HepG2 (cell line): ENCODE data around the gene MIF. TPM values are rescaled to one million over a fixed set of nuclear protein-coding genes. Genes with fewer than 3 reads are reported as not detected.
A peak's percentile ranks its signal among the peaks of the same experiment; 100 is the strongest.

Experiments
- RAD21 ChIP-seq: fragments of 450-650 bp; formaldehyde crosslinking; IDR thresholded peaks from 2 replicates; pipeline ENCODE4 v1.5.0; 2020; ENCODE audit warnings: mild to moderate bottlenecking
- SALL1 ChIP-seq: sonication (generic); formaldehyde crosslinking; IDR thresholded peaks from 2 replicates; pipeline ENCODE4 v1.8.0; 2022; ENCODE audit warnings: mild to moderate bottlenecking, missing genetic modification reagents
- TCF12 ChIP-seq, 2 experiments: fragments of 450-650 bp in 1 of 2; sonication (generic) in 1 of 2; formaldehyde crosslinking in 1 of 2; IDR thresholded peaks; 2 replicates each; pipeline versions ENCODE4 v1.6.1 to v1.8.0; 2017 to 2022; ENCODE audit warnings: antibody characterized with exemption in 1 of 2, mild to moderate bottlenecking in 1 of 2, missing genetic modification reagents in 1 of 2, moderate library complexity in 1 of 2
- U2AF1 ChIP-seq: fragments of 200-400 bp; formaldehyde crosslinking; optimal IDR thresholded peaks from 2 replicates; pipeline ENCODE3; 2017; ENCODE audit warnings: mild to moderate bottlenecking, low read depth, low read length
- ZFY ChIP-seq: sonication (generic); formaldehyde crosslinking; IDR thresholded peaks from 2 replicates; pipeline ENCODE4 v1.4.0; 2020; ENCODE audit warnings: missing genetic modification reagents
- ZNF407 ChIP-seq: sonication (generic); formaldehyde crosslinking; IDR thresholded peaks from one replicate; pipeline ENCODE4 v1.5.1; 2020; ENCODE audit warnings: mild to moderate bottlenecking, missing genetic modification reagents; ENCODE audit errors: not compliant biosample characterization
- ZNF562 ChIP-seq: sonication (generic); formaldehyde crosslinking; IDR thresholded peaks from 2 replicates; pipeline ENCODE4 v1.8.0; 2022; ENCODE audit warnings: missing genetic modification reagents, borderline replicate concordance
- ZNF674 ChIP-seq: sonication (generic); formaldehyde crosslinking; IDR thresholded peaks from 2 replicates; pipeline ENCODE4 v1.5.0; 2020; ENCODE audit warnings: low read depth, mild to moderate bottlenecking, missing genetic modification reagents
- ZNF7 ChIP-seq: IDR thresholded peaks from 2 replicates; pipeline ENCODE4 v1.6.1; 2016; ENCODE audit warnings: missing biosample characterization, missing genetic modification reagents
- ZNF740 ChIP-seq: sonication (generic); formaldehyde crosslinking; IDR thresholded peaks from 2 replicates; pipeline ENCODE4 v1.4.0; 2020; ENCODE audit warnings: missing genetic modification reagents
- ZSCAN31 ChIP-seq: sonication (generic); formaldehyde crosslinking; IDR thresholded peaks from 2 replicates; pipeline ENCODE4 v1.5.0; 2020; ENCODE audit warnings: low read depth, mild to moderate bottlenecking, missing genetic modification reagents
- polyA plus RNA-seq, 8 experiments: library from polyadenylated mRNA; depleted of rRNA in 3 of 8; stranded (reverse) in 7 of 8; unstranded in 1 of 8; fragments of >200 nt; fragmentation: Illumina TruSeq in 4 of 8; extraction: Trizol in 4 of 8; gene quantifications; 2 replicates each; pipeline versions ENCODE4 v1.2.1 to v1.2.3, GENCODE V29; 2011 to 2016; ENCODE audit warnings: low read depth in 4 of 8, missing spikeins in 1 of 8, mixed read lengths in 1 of 8; ENCODE audit not compliant: insufficient read depth in 1 of 8
- total RNA-seq, 5 experiments: library from RNA; depleted of rRNA; stranded (reverse); fragments of >200 nt; fragmentation: Illumina TruSeq; extraction: Trizol; gene quantifications; 2 replicates each; pipeline ENCODE4 v1.2.3, GENCODE V29; 2016; ENCODE audit warnings: low read depth in 1 of 5
- TF ChIP-seq, protein P1 (sequence below): sonication (generic); formaldehyde crosslinking; IDR thresholded peaks from 2 replicates; pipeline ENCODE4 v1.4.0; 2020; ENCODE audit warnings: missing genetic modification reagents, low read depth, mild to moderate bottlenecking, borderline replicate concordance
- TF ChIP-seq, protein P2 (sequence below): sonication (generic); formaldehyde crosslinking; conservative IDR thresholded peaks from 2 replicates; pipeline ENCODE4 v1.8.0; 2022; ENCODE audit warnings: low read depth, missing genetic modification reagents
- TF ChIP-seq, protein P3 (sequence below): sonication (generic); formaldehyde crosslinking; IDR thresholded peaks from 2 replicates; pipeline ENCODE4 v1.4.0; 2020; ENCODE audit warnings: mild to moderate bottlenecking, missing genetic modification reagents, borderline replicate concordance

MIF gene
- total and polyA plus RNA-seq, 2 of the 13 experiments (the other 11 are each of a cell fraction or from before 2014, with no cell fraction given), result 634 to 675 TPM

DNA sequence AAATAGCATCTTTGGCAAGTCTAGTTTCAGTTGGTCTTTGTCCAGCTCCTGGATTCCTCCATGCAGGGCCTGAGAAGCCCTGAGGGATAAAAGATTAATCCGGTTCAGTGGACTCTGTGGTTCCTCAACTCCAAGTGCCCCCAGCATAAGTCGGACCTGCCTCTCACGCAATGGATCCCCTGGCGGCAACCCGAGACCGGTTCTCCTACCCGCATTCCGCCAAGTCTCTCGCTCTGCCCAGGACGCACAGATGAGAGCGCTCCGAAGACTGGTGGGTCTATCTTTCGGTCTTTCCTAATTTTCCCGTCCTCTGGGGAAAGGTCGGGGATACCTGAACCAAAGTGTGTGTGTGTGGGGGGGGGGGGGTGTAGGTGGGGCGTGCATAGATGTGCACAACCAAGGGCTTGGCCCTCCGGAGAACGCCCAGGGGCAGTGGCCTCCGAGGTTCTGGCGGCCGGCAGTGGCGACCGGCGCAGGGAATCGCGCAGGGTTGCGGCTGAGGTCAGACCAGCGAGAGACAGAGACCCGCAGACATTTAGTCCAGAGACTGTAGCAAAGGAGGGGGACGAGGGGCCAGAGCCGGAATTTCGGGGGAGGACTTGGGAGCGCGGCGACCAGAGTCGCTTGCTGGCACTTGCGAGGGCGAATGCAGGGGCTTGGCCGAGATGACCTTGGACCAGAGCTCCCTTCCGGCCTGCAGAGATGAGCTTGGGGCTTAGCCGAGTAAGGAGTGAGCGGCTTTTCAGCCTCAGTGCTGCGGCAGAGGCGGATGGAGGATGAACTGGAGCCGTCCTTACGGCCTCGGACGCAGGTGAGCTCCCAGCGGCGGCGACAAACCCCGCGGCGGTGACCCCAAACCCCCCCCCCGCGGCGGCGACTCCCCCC, 37.2 kb upstream of the MIF start (continued):
- TF ChIP-seq ZNF407 (CRISPR knock-in tag) (peak; percentile 8), ZNF740 (peak; percentile 82), ZFY (CRISPR knock-in tag) (peak; percentile 63), SALL1 (CRISPR knock-in tag) (peak; percentile 6; the same call in 1 of the 2 replicates), ZNF562 (no peak), ZNF674 (CRISPR knock-in tag) (no peak), ZSCAN31 (CRISPR knock-in tag) (0 out of 2 replicates have a peak, but pooled peaks have one; percentile 19), TCF12 (IDR thresholded peaks at IDR 0.05) (no peak), TCF12 (CRISPR knock-in tag; IDR thresholded peaks at IDR 0.05) (no peak), U2AF1 (no peak), RAD21 (CRISPR knock-in tag) (peak; percentile 14; the same call in 1 of the 2 replicates), ZNF7 (CRISPR knock-in tag) (0 out of 2 replicates have a peak, but pooled peaks have one; percentile 16)
- TF ChIP-seq, protein P1, sequence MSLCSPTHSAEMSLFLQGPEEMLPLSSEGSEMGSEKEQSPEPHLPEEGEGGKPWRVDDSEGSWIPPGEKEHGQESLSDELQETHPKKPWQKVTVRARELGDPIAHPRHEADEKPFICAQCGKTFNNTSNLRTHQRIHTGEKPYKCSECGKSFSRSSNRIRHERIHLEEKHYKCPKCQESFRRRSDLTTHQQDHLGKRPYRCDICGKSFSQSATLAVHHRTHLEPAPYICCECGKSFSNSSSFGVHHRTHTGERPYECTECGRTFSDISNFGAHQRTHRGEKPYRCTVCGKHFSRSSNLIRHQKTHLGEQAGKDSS (CRISPR knock-in tag), result peak; percentile 37; the same call in 1 of the 2 replicates
- TF ChIP-seq, protein P2, sequence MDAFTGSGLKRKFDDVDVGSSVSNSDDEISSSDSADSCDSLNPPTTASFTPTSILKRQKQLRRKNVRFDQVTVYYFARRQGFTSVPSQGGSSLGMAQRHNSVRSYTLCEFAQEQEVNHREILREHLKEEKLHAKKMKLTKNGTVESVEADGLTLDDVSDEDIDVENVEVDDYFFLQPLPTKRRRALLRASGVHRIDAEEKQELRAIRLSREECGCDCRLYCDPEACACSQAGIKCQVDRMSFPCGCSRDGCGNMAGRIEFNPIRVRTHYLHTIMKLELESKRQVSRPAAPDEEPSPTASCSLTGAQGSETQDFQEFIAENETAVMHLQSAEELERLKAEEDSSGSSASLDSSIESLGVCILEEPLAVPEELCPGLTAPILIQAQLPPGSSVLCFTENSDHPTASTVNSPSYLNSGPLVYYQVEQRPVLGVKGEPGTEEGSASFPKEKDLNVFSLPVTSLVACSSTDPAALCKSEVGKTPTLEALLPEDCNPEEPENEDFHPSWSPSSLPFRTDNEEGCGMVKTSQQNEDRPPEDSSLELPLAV (CRISPR knock-in tag), result no peak
- TF ChIP-seq, protein P3, sequence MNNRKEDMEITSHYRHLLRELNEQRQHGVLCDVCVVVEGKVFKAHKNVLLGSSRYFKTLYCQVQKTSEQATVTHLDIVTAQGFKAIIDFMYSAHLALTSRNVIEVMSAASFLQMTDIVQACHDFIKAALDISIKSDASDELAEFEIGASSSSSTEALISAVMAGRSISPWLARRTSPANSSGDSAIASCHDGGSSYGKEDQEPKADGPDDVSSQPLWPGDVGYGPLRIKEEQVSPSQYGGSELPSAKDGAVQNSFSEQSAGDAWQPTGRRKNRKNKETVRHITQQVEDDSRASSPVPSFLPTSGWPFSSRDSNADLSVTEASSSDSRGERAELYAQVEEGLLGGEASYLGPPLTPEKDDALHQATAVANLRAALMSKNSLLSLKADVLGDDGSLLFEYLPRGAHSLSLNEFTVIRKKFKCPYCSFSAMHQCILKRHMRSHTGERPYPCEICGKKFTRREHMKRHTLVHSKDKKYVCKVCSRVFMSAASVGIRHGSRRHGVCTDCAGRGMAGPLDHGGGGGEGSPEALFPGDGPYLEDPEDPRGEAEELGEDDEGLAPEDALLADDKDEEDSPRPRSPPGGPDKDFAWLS (CRISPR knock-in tag), result 0 out of 2 replicates have a peak, but pooled peaks have one; percentile 76
